CD14-positive monocyte (primary cell): ENCODE data around the gene SAAL1. TPM values are rescaled to one million over a fixed set of nuclear protein-coding genes. Genes with fewer than 3 reads are reported as not detected.

Source experiments
- DNase-seq, 3 donors: peaks; one replicate each; pipeline ENCODE4 v3.0.0-alpha.2; 2011 to 2022
- H2AFZ ChIP-seq: 2 replicates; pipeline ENCODE4 v1.6.0; 2012; ENCODE audit warnings: mild to moderate bottlenecking, low read depth, low read length, inconsistent platforms; ENCODE audit not compliant: insufficient read depth, poor library complexity, severe bottlenecking
- H3K27ac ChIP-seq, 2 donors: 1 replicate in 1 of 2; 2 replicates in 1 of 2; pipeline ENCODE4 v1.5.1; 2012 to 2013; ENCODE audit warnings: low read length in 2 of 2, control low read depth in 1 of 2, inconsistent platforms in 1 of 2, low read depth in 1 of 2, mild to moderate bottlenecking in 1 of 2
- H3K27me3 ChIP-seq, 2 donors: one replicate each; pipeline versions ENCODE4 v1.6.0 to v1.6.1; 2011 to 2013; ENCODE audit warnings: low read length in 2 of 2; ENCODE audit not compliant: control insufficient read depth in 2 of 2, insufficient read depth in 2 of 2
- H3K36me3 ChIP-seq, 2 donors: replicated peaks in 1 of 2; 1 replicate in 1 of 2; 2 replicates in 1 of 2; pipeline versions ENCODE4 v1.5.1 to v1.6.1; 2012 to 2013; ENCODE audit warnings: low read length in 2 of 2, control low read depth in 1 of 2, inconsistent platforms in 1 of 2, mild to moderate bottlenecking in 1 of 2; ENCODE audit not compliant: insufficient read depth in 2 of 2, control insufficient read depth in 1 of 2
- H3K4me1 ChIP-seq, 2 donors: 1 replicate in 1 of 2; 2 replicates in 1 of 2; pipeline versions ENCODE4 v1.5.1 to v1.6.1; 2012 to 2013; ENCODE audit warnings: low read length in 2 of 2, control low read depth in 1 of 2, inconsistent platforms in 1 of 2, mild to moderate bottlenecking in 1 of 2, moderate library complexity in 1 of 2; ENCODE audit not compliant: insufficient read depth in 2 of 2, control insufficient read depth in 1 of 2
- H3K4me2 ChIP-seq: replicated peaks from 2 replicates; pipeline ENCODE3; 2012; ENCODE audit warnings: low read length, moderate library complexity, mild to moderate bottlenecking; ENCODE audit not compliant: poor library complexity, severe bottlenecking; ENCODE audit errors: extremely low read depth
- H3K4me3 ChIP-seq, 3 experiments: fragments of 200-600 bp in 1 of 3; sonication (generic) in 1 of 3; replicated peaks in 1 of 3; 1 replicate in 2 of 3; 2 replicates in 1 of 3; pipeline ENCODE4 v1.5.1; 2011 to 2013; ENCODE audit warnings: low read length in 3 of 3, mild to moderate bottlenecking in 3 of 3, control low read depth in 2 of 3, low read depth in 2 of 3, inconsistent platforms in 1 of 3, moderate library complexity in 1 of 3
- H3K79me2 ChIP-seq: 2 replicates; pipeline ENCODE4 v1.6.0; 2012; ENCODE audit warnings: mild to moderate bottlenecking, control low read depth, inconsistent platforms, low read length, moderate library complexity; ENCODE audit not compliant: insufficient read depth
- H3K9ac ChIP-seq: 2 replicates; pipeline ENCODE4 v1.6.0; 2017; ENCODE audit warnings: low read length, mild to moderate bottlenecking; ENCODE audit not compliant: insufficient read depth, poor library complexity, severe bottlenecking
- H3K9me3 ChIP-seq, 2 donors: replicated peaks in 1 of 2; 1 replicate in 1 of 2; 2 replicates in 1 of 2; pipeline versions ENCODE4 v1.5.1 to v1.6.1; 2012 to 2013; ENCODE audit warnings: low read length in 2 of 2, control low read depth in 1 of 2; ENCODE audit not compliant: control insufficient read depth in 1 of 2, insufficient read depth in 1 of 2
- H4K20me1 ChIP-seq: 2 replicates; pipeline ENCODE4 v1.6.0; 2012; ENCODE audit warnings: mild to moderate bottlenecking, low read length, control low read depth, moderate library complexity; ENCODE audit not compliant: insufficient read depth
- H3K27ac Mint-ChIP-seq, 7 donors: one replicate each; pipeline ENCODE4 v1.8.0; 2020; ENCODE audit warnings: mild to moderate bottlenecking in 7 of 7, mixed read lengths in 7 of 7, moderate library complexity in 6 of 7, inconsistent platforms in 2 of 7
- H3K27me3 Mint-ChIP-seq, 3 donors: one replicate each; pipeline ENCODE4 v1.8.0; 2021 to 2022; ENCODE audit warnings: low read depth in 3 of 3, mild to moderate bottlenecking in 3 of 3, mixed read lengths in 3 of 3, moderate library complexity in 3 of 3, inconsistent platforms in 1 of 3
- H3K36me3 Mint-ChIP-seq, 2 donors: one replicate each; pipeline ENCODE4 v1.8.0; 2020; ENCODE audit warnings: mixed read lengths in 2 of 2, inconsistent platforms in 1 of 2, mild to moderate bottlenecking in 1 of 2
- H3K4me1 Mint-ChIP-seq: one replicate; pipeline ENCODE4 v1.8.0; 2020; ENCODE audit warnings: mild to moderate bottlenecking, mixed read lengths
- H3K4me3 Mint-ChIP-seq, 2 donors: one replicate each; pipeline ENCODE4 v1.8.0; 2020; ENCODE audit warnings: mild to moderate bottlenecking in 2 of 2, mixed read lengths in 2 of 2, moderate library complexity in 1 of 2
- H3K9me3 Mint-ChIP-seq, 7 donors: one replicate each; pipeline ENCODE4 v1.8.0; 2020 to 2022; ENCODE audit warnings: mixed read lengths in 7 of 7, mild to moderate bottlenecking in 6 of 7, moderate library complexity in 6 of 7, inconsistent platforms in 2 of 7
- WGBS: methylation state at CpG from one replicate; pipeline ENCODE4 v1.1.5; 2013; ENCODE audit warnings: missing lambda C conversion rate; ENCODE audit not compliant: insufficient coverage; 5-methylcytosine and 5-hydroxymethylcytosine counted together
- intact Hi-C, 2 donors: fragments of 100-400 bp; cut with micrococcal nuclease; formaldehyde crosslinking; loops; one replicate each; pipeline versions ENCODE4 v1.15.0 to v1.15.1; 2023
- polyA plus RNA-seq, 3 donors: library from polyadenylated mRNA; depleted of rRNA in 1 of 3; unstranded in 2 of 3; stranded (reverse) in 1 of 3; fragments of 300-500 nt in 2 of 3; fragments of >200 nt in 1 of 3; fragmentation: Illumina TruSeq in 2 of 3; gene quantifications; 1 replicate in 2 of 3; 2 replicates in 1 of 3; pipeline ENCODE4 v1.2.3, GENCODE V29; 2012 to 2021
- TF ChIP-seq, protein P1 (sequence below): fragments of 200-600 bp; IDR thresholded peaks from one replicate; pipeline ENCODE4 v1.8.0; 2022; ENCODE audit warnings: antibody characterized with exemption, mild to moderate bottlenecking

The SAAL1 gene
- polyA plus RNA-seq, 3 donors = 6.4 to 10.2 (median 7.6) TPM

DNA sequence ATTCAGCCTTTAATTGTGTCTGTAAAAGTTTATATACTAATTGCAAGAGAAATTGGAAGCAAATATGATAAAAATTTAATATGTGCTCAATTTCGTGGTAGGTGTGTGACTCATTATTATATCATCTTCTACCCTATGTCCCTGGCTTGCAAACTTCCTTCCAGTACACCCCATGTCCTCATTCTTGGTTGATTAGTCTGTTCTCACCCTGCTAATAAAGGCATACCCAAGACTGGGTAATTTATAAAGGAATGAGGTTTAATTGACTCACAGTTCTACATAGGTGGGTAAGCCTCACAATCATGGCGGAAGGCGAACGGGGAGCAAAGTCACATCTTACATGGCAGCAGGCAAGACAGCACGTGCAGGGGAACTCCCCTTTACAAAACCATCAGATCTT, 38.4 kb upstream of the SAAL1 start:
- H3K36me3 Mint-ChIP-seq = no peaks in the 10 kb centered on the region
- H3K27ac Mint-ChIP-seq = no peak overlapping the region
- H3K27ac ChIP-seq = no peak overlapping the region
- H3K4me3 ChIP-seq = no peak overlapping the region
- H3K4me3 Mint-ChIP-seq = no peak overlapping the region
- H3K27me3 Mint-ChIP-seq = peaks cover 7 to 16% (median 8%) of the 10 kb centered on the region in 3 donors
- H3K4me1 Mint-ChIP-seq = no peaks in the 10 kb centered on the region
- no peak overlapping the region for H2AFZ ChIP-seq
- H4K20me1 ChIP-seq = no peaks in the 10 kb centered on the region
- WGBS = 90% methylated on average over 4 of the region's 5 CpGs
- H3K27me3 ChIP-seq = peaks cover 0 to 9% of the 10 kb centered on the region in 2 donors
- H3K9me3 ChIP-seq = no peaks in the 10 kb centered on the region
- TF ChIP-seq, protein P1, sequence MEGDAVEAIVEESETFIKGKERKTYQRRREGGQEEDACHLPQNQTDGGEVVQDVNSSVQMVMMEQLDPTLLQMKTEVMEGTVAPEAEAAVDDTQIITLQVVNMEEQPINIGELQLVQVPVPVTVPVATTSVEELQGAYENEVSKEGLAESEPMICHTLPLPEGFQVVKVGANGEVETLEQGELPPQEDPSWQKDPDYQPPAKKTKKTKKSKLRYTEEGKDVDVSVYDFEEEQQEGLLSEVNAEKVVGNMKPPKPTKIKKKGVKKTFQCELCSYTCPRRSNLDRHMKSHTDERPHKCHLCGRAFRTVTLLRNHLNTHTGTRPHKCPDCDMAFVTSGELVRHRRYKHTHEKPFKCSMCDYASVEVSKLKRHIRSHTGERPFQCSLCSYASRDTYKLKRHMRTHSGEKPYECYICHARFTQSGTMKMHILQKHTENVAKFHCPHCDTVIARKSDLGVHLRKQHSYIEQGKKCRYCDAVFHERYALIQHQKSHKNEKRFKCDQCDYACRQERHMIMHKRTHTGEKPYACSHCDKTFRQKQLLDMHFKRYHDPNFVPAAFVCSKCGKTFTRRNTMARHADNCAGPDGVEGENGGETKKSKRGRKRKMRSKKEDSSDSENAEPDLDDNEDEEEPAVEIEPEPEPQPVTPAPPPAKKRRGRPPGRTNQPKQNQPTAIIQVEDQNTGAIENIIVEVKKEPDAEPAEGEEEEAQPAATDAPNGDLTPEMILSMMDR = no peak
- no peak overlapping the region for H3K9ac ChIP-seq
- no peaks in the 10 kb centered on the region for H3K79me2 ChIP-seq
- H3K36me3 ChIP-seq = no peaks in the 10 kb centered on the region
- intact Hi-C loops = no loop called here
- DNase-seq = no peak
- H3K4me1 ChIP-seq = no peaks in the 10 kb centered on the region
- peaks cover 0 to 4% (median 0%) of the 10 kb centered on the region in 7 donors for H3K9me3 Mint-ChIP-seq
- H3K4me2 ChIP-seq = no peak overlapping the region

DNA sequence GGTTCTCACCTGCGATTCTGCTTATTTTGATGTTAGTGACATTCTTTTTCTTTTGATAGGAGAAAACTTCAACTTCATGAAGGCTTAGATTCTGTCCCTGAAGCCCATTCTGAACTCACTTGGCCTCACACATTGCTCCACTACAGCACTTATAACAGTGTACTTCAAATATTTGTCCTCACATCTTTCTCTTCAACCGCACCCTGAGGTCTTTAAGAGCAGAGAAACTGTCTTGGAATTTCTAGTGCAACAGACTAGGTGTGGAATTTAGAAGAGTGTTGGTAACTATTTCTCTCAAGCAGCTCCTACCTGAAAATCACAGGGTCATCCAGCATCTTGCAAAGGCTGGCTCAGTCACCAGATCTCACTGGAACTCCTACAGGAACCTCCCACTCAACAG, 34.3 kb upstream of the SAAL1 start:
- intact Hi-C loops = no loop called here
- Mint-ChIP-seq H3K4me3 (no peak overlapping the region), H3K4me1 (no peaks in the 10 kb centered on the region), H3K9me3 (peaks cover 0 to 1% (median 0%) of the 10 kb centered on the region in 7 donors), H3K27me3 (peaks cover 1 to 8% (median 4%) of the 10 kb centered on the region in 3 donors), H3K27ac (no peak overlapping the region), H3K36me3 (no peaks in the 10 kb centered on the region)
- H3K27me3 ChIP-seq = peaks cover 0 to 5% of the 10 kb centered on the region in 2 donors
- no CpG with 5 or more reads among the region's 2 CpGs for WGBS
- no peak overlapping the region for H2AFZ ChIP-seq
- DNase-seq = no peak
- no peak overlapping the region for H3K27ac ChIP-seq
- no peak overlapping the region for H3K4me2 ChIP-seq
- no peaks in the 10 kb centered on the region for H4K20me1 ChIP-seq
- no peak overlapping the region for H3K4me3 ChIP-seq
- H3K79me2 ChIP-seq = no peaks in the 10 kb centered on the region
- H3K36me3 ChIP-seq = no peaks in the 10 kb centered on the region
- TF ChIP-seq, protein P1 = no peak
- H3K4me1 ChIP-seq = no peaks in the 10 kb centered on the region
- no peaks in the 10 kb centered on the region for H3K9me3 ChIP-seq
- no peak overlapping the region for H3K9ac ChIP-seq
